HG02759 (cell line): ENCODE data around the gene PPME1.

ENCODE experiments used
- ATAC-seq: cut with Tn5 transposase; IDR thresholded peaks from one replicate; pipeline ENCODE4 v1.9.1; 2021; ENCODE audit warnings: mild to moderate bottlenecking, moderate library complexity; ENCODE audit not compliant: unreplicated experiment

PPME1 gene

DNA sequence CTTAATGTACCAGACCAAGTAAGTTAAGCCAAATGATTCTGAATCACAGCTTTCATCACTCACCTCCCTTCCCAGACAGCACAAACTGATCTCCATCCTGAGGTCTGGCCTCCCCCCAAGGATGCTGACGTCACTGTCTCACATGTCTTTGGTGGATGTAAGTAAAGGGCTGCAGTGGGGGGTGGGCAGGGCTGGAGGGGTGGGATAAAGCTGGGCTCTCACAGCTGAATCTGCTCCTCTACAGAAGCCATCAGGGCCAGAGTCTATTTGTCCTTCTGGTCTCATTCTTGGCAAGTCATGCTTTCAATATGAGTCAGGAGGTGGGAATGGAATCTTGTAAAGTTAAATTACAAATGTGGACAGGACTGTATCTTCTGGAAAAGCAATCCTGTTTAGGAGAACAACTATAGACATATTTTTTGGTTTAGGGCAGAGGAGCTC, 107.7 kb downstream of the PPME1 start:
- ATAC-seq: no peak

DNA sequence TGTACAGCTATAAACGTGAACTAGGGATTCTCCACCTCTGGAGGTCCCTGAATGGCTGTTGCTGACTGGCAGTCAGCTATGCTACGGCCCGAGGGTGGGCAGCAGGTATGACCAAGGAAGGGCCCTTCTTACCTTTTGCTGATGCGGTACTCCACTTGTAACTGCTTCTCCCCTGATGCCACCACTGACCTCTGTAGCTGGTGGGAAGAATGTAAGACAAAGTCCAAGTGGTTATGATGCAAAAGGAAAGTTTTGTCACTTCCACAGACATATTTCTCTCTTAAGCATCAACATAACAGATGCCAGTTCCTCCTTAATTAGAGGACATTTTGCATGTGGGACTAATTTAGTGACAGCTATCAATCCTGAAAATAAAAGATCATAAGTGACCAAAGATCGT, 108.2 kb downstream of the PPME1 start:
- ATAC-seq: no peak

GRCh38 chr11:74280494-74280893, 109.4 kb downstream of the PPME1 start:
- no peak for ATAC-seq

DNA sequence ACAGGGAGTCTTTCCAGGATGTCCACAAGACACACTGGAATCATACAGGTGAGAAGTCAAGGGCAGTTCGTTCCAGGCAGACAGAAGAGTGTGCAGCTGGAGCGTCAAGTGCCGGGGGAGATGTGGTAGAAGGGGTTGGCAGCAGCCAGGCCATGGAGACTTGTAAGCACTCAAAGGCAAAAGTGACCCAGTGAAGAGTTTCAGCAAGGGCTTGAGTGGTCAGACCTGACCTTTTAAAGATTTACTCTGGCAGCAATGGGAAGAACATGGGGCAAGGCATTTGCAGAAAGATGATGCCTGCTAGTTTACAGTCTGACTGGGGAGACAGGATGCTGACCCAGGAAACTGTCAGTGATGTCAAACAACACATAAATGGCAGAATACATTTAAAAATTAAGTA, 111.3 kb downstream of the PPME1 start:
- ATAC-seq: no peak

GRCh38 chr11:74282914-74283371, 111.9 kb downstream of the PPME1 start:
- ATAC-seq: no peak

- ATAC-seq: no peak
These were observed 112.6 kb downstream of the PPME1 start for GRCh38 chr11:74283580-74284180.

GRCh38 chr11:74284466-74284865, 113.4 kb downstream of the PPME1 start:
- ATAC-seq: no peak

GRCh38 chr11:74288161-74288560, 117.1 kb downstream of the PPME1 start:
- ATAC-seq: no peak

DNA sequence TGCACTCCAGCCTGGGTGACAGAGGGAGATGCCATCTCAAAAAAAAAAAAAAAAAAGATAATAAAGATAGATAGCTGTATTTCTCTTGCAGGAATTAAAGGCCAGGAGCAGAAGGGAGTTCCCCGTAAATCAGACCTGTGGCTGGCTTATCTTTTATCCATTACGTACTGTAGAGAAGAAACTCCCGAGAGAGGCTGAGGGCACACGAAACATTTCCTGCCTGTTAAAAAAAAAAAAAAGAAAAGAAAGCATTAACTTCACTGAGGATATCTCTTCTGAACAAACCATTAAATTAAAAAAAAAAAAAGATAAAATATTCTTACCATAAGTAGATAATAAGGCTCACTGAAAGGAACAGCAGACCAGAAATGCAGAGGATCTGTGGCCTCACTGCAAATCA, 117.8 kb downstream of the PPME1 start:
- no peak for ATAC-seq

- ATAC-seq: no peak
These were observed 126.4 kb downstream of the PPME1 start for GRCh38 chr11:74297484-74297883.

DNA sequence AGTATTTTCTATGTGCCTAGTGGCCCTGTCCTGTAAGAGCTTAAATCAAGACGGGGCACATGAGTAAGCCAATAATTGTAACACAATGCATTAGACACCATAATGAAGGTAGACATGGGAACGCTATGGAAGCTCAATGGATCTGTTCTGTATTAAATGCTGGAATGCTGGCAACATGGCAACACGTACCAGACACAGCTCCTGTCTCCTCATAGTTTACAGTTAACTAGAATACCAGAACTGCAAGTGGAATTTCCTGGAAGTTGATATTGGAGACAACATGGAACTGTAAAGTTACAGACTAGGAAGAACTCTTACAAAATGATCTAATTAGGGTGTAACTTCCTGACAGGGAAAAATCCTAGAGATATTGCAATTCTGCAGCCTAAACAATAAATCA, 127.9 kb downstream of the PPME1 start:
- ATAC-seq: no peak
